DMS153 treated with DMSO at 0.1 percent for 48 hours (cell line): ENCODE data around the gene TTK.
A peak's percentile ranks its signal among the peaks of the same experiment; 100 is the strongest.

Source experiments
- DNase-seq: peaks from one replicate; lab custom pipeline; 2025; ENCODE audit not compliant: unreplicated experiment; lab: John Stamatoyannopoulos, UW

The TTK gene

DNA sequence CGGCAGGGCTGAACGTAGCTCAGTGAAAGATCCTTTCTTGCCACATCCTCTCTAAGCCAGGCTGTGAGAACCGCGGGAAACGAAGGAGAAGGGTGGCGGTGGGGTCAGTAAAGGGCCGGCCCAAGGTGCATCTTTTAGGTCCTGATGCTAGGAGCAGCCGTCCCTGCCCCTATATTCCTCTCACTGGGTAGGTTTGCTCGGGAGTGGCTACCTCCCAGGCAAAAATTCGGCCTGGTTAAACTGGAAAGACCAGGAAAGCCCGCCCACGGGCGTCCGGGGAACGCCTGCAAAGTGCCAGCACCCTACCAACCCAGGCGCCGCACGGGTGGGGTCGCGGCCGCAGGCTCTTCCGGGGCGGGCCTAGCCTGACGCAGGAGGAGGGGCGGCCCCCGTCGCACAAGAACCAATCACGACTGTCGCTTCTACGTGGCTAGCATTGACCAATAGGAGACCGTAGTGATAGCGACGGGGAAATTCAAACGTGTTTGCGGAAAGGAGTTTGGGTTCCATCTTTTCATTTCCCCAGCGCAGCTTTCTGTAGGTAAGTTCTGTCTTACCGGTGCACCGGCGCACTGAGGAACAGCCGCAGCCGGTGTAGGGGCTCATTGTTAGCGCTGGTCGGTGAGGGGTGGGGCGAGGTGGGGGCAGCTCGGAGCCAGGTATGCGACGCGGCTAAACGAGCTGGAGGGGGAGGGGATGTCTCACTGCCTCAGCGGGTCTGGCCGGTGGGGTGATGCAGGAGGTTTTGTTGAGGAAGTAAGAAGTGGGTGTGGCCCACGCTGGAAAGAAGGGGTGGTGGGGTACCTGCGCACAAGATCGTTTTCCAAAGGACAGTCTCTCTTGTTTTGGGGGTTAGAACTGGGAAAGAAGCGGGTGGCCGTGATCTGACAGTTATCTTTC lies at the start of gene TTK:
TSS of gene TTK (plus strand) at position 477 of the 900 bp plus-strand sequence. CDS start 1,195 bp downstream, outside the sequence.
- DNase-seq = peak; percentile 99

DNA sequence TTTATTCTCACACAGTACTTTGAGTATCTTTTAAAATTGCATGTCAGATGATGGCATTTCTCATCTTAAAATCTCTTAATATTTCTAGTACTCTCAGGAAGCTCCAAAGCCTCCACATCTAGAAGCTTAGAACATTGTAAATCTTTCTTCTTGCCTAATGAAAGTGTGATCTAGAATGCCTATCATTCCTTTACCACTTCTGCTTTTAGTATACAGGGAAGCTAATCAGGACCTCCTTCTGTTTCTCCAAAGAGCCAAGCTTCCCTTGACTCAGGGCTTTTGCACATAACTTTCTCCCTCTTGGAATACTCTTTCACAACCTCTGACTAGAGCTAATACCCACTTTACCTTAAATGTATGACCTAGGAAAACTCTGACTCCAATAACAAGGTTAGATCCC lies 49.6 kb upstream of the TTK start:
- no peak for DNase-seq

DNA sequence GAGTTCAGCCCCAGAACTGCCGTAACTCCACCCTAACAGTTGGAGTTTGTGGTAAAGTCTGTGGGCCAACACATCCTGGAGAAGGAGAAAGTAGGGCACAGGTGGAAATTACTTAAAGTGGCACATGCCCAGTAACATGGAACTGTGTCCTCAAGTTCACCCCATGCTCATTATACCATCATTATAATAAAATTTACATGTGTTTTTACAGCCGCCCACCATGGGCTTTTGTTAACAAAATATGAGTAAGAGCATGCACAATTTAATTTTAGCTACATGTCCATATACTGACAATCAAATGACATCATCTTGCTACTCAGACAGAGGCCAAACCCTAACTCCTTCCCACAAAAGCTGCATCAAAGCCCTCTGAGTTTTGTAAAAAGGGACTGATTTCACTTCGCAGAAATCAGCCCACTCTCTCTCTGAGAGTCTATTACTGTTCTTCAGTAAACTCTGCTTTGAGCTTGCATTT lies 39.8 kb upstream of the TTK start:
- DNase-seq = no peak

DNA sequence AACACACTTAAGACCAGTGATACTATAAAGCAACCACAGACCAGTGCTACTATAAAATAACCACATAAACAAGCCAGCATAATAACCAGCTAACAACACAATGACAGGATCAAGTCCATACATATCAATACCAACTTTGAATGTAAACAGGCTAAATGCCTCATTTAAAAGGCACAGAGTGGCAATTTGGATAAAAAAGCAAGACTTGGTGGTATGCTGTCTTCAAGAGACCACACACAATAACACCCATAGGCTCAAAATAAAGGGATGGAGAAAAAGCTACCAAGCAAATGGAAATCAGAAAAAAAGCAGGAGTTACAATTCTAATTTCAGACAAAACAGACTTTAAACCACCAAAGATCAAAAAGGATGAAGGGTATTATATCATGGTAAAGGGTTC lies 37.3 kb upstream of the TTK start:
- DNase-seq = no peak

DNA sequence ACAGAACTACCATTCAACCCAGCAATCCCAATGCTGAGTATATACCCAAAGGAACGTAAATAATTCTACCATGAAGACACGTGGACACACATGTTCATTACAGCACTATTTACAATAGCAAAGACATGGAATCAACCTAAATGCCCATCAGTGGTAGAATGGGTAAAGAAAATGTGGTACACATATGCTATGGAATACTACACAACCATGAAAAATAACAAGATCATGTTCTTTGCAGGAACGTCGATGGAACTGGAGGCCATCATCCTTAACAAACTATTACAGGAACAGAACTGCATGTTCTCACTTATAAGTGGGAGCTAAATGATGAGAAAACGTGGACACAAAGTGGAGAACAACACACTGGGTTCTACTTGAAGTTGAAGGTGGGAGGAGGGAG lies 34.7 kb upstream of the TTK start:
- no peak for DNase-seq

DNA sequence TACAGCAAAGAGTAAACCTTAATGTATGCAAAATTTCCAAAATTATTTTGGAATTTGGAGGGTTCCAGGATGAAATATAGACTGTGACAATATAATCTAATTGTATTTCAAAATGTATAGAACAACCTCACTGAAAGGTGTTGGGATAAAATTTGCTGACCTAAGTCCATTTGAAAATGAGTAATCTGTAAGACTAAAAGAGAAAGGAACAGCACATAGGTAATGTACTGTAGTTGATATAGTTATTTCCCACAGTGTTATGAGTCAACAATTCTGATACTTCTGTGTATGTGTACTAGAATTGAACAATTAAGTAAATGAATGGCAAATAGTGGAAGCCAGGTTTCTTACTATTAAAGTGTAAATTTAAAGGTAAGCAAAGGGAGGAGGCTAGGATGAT lies 33.3 kb upstream of the TTK start:
- DNase-seq = no peak

DNA sequence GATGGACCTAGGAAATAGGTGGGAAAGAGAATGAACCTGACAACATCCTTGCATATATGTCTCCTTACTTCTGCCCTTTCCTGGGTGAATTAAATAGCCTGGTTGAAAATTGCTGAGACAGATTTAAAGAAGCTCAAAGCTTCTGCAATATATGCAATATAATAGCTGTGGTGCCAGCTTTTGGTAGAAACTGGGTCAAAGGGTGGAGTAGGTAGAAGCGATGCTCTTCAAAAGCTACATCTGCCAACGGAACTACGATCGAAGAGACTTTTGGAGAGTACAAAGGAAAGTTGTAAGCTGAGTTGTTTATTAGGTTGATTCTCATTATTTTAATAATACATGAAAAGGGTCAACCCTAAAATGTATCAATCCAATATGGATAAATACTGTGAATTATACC lies 22.8 kb upstream of the TTK start:
- no peak for DNase-seq

DNA sequence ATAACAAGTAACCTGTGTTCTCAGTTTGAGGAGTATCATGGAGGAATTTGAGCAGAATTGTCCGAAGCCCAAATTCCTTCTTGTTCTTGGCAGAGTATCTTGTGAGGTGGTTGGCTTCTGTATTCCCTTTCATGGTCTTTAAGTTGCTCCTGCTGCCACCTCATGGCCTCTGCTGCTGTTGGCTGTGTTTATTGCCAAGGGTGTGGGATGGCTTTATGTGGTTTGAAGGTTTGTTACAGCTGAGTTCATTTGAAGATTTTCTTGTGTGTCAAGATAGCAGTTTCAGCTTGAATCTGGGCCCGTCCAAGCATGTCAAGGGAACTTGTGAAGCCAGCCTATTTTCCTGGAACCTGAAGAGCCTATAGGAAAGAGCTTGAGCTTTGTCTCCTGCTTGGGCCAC lies 20.2 kb upstream of the TTK start:
- no peak for DNase-seq

DNA sequence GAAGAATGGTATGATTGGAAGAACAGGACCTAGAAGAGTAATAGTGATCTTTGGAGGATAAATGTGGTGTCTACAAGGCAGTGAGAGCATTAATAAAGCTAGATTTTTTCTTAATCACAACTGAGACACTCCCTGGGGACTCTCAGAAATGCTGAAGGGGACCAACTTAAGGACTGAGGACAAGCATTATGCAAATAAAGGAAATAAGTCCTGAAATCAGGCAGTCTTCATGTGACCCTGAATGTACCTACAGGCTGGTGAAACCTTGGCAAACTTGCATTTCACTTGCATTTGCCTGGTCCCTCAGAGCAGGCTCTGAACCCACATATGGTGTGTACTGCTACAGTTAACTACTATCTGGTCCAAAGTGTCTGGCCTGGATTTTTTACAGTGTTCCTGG lies 19.3 kb upstream of the TTK start:
- no peak for DNase-seq

DNA sequence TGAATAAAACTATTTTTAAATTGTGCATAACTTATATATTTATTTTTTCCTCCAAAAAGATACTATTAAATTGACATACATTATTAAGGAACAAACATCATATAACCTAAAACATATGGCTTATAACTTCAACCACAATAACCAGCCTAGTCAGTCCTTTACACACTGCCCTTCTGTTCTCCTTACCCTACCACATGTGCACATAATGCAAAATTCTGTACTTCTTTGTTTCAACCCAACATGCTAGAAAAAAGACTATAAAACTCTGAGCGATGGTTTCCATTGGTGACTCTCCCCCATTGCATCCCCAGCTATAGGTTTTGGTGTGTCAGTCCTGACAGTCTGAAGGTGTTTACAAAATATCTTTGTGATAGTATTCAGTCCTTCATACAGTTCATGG lies 14.8 kb upstream of the TTK start:
- DNase-seq = no peak

DNA sequence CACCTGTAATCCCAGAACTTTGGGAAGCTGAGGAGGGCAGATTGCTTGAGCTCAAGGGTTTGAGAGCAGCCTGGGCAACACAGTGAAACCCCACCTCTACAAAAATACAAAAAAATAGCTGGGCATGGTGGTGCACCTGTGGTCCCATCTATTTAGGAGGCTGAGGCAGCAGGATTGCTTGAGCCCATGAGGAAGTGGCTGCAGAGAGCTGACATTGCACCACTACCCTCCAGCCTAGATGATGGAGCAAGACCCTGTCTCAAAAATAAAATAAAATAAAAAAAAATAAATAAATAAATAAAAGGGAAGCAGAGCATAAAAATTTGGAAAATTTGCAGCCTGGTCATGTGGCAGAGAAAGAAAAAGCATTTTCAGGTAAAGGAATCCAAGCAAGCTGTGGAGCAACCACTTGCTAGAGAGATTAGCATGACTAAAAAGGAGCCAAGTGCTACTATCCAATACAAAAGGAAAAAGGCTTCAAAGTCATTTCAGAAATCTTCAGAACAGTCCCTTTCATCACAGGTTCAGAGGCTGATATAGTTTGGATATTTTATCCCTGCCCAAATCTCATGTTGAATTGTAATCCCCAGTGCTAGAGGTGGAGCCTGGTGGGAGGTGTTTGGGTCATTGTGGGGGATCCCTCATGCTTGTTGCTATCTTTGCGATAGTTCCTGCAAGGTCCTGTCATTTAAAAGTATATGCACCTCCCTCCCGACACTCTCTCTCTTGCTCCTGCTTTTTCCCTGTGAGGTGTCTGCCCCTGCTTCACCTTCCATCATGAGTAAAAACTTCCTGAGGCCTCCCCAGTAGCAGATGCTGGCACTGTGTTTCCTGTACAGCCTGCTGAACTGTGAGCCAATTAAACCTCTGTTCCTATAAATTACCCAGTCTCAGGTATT lies 11.2 kb upstream of the TTK start:
- DNase-seq = no peak

DNA sequence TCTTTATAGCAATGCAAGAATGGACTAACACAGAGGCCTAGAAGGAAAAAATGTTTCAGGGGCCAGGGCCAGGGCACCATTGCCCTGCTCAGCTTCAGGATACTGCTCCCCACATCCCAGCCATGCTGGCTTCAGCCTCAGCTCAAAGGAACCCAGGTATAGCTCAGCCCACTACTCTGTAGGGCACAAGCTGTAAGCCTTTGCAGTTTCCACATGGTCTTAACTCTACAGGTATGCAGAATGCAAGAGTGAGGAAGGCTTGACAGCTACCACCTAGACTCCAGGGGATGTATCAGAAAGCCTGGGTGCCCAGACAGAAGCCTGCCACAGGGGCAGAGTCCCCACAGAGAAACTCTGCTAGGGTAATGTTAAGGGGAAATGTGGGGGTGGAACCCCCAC lies 10.5 kb upstream of the TTK start:
- no peak for DNase-seq

DNA sequence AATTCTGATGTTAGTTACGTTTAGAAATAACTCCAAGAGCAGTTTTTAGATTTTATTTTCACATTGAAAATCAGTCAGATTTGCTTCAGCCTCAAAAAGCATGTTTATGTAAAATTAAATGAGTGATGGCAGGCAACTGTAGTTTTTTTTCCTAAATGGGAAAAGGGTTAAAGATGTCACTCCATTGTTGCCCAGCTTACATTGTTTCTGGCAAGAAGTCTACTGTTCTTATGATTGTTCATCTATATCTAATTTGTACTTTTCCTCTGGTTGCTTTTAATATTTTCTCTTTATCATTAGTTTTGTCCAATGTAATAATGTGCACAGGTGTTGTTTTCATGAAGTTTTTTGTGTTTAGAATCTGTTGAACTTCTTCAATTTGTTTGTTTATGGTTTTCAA lies 6.7 kb upstream of the TTK start:
- DNase-seq = no peak

DNA sequence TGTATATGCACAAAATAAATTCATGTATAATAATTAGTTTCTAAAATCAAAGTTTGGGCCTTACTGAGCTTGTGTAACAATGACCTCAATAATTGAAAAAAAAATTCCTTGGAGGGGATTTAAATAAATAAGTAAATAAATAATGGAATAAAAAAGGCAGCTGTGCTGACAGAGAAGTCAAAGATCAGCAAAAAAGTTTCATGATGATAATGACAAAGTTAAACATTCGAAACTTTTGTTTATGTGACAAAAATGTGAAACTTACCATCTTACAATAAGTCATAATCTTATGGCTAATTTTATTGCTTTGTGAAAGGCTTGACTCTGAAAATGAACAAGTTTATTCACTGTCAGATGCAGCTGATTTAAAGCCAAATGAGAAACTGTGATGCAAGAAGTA lies 3.1 kb upstream of the TTK start:
- no peak for DNase-seq

DNA sequence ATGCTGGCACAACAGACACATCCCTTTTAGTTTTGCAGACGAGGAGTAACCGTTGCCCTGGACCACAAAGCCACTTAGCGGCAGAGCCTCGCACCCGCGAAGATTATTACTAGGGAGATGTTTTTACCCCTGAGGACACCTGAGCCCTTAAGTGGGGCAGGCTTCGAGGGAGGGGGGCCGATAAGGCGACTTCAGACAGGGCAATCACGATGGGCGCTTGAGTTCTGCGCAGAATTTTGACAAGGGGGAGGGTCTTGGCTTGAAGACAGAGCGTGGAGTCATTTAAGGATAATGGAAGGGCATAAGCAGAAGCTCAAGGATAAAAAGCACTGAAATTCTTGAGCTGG lies 650 bp upstream of the TTK start:
- peak; percentile 76 for DNase-seq

DNA sequence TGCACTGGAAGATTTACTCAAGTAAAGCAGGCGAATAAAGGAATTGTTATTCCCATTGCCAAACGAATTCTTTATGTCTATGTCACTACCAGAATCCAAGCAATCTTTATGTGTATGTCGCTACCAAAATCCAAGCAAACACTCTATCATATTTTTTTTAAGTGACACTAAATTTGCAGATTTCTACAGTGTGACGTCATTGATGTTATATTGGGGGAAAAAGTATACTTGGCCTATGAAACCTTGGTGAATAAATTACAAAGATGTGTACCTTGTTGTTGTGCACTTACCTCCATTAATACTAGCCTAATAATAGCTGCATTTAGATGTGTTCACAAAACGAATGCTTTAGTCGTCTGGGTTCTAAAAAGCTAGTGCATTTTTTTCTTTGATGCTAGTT lies 957 bp downstream of the TTK start:
- no peak for DNase-seq

DNA sequence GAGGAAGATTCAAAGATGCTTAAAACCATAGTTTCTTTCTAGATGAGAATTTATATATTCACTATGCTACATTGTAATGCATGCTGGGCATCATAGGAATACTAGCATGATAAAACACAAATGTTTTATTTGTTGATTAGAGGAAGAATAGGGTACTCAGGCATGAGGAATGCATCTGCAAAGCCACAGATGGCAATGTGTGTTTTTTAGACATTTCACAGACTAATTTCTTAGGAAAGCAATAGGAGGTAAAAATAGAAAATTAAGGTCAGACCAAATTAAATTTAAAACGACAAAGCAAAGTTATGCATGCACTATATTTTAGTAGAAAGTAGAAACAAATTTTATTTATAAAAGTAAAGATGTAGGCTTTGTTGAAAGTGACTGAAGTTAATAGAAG lies 2.1 kb downstream of the TTK start:
- DNase-seq = no peak

DNA sequence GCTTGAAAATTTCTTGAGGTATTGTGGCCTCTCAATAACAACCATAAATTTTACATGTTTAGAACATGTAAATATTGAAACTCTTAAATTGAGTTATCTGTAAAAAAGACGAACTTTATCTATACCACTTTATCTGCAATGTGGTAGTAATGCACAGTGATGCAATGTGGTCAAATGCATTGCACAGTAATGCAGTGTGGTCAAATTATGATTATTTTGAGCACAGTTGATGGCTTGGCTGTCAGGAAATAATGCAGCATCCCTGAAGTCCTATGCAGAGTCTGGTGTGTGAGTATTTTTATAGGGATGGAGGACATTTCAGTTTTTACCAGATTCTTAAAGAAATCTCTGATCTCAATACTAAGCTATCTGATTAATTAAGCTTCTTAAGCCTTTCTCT lies 5.1 kb downstream of the TTK start:
- no peak for DNase-seq

DNA sequence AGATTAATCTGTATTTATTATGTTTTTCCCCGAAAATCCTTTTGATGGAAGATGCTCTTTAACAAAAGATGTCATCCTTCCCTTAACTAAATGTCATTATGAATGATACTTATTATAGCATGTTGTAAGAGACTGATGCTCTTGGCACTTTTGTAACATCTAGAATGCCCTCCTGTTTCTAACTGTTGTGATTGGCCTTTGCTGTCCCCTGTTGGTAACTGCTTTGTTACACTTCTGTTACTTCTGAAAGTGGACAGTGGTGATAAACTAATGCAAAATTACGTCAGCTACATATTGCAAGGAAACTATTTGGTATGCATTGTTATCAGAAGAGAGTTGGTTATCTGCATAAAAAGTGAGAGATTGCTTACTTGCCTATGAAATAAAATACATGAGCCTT lies 5.8 kb downstream of the TTK start:
- no peak for DNase-seq

DNA sequence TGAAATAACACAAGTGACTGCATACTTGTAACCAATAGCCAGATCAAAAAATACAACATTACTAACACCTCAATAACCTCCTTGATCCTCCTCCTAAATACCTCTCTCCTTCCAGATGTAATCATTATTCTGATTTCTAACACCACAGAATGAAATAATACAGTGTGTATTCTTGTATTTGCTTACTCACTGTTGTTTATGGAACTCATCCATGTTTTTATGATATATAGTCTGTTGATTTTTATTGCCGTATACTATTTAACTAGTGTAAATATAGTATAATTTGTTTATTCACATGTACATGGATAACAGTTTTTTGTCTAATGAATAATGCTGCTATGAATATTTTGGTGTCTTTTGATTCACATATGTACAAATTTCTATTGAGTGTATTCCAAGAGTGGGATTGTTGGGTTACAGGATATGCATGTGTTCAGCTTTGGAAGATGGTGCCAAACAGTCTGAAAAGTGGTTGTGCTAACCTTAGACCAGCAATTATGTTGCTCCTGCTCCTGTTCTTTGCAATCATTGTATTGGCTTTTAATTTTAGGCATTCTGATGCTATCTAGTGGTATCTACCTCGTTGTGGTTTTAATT lies 11.5 kb downstream of the TTK start:
- no peak for DNase-seq

DNA sequence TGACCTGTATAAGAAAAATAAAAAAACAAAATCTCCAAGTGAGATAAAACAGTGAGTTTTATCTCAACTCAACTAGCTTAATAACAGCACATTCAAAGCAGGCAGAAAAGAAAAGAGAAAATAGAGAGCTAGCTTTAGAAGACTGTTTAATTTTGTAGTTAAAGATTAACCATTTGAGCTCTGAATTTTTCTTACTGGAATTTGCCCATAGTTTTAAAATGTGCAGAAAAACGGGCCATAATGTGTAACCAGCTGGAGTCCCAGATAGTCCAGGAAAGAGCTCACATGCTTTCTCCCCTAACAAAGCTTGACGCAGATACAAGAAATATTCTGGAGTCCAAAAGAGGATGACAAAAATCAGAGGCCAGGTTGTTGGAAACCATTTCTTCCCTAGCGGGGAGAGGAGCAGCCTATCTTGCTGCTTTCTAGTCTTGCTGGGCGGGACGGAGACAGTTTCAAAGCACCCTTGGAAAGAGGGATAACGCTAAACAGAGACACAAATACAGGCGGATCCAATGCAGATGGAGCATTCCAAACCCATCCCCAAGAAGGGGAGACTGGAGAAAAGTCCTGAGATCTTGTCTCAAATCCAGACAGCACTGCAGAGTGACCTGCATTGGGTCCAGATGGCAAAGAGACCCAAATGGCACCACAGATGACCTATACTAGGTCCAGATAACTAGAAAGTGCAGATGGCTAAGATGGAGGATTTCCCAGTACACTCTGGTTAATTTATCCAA lies 16.1 kb downstream of the TTK start:
- DNase-seq = no peak
